ENCODE measurements around the gene AP1S3. TPM values are rescaled to one million over a fixed set of nuclear protein-coding genes. Genes with fewer than 3 reads are reported as not detected.

The AP1S3 gene
- total RNA-seq, 1 donor from 2014 or later, result 14.3 TPM

DNA sequence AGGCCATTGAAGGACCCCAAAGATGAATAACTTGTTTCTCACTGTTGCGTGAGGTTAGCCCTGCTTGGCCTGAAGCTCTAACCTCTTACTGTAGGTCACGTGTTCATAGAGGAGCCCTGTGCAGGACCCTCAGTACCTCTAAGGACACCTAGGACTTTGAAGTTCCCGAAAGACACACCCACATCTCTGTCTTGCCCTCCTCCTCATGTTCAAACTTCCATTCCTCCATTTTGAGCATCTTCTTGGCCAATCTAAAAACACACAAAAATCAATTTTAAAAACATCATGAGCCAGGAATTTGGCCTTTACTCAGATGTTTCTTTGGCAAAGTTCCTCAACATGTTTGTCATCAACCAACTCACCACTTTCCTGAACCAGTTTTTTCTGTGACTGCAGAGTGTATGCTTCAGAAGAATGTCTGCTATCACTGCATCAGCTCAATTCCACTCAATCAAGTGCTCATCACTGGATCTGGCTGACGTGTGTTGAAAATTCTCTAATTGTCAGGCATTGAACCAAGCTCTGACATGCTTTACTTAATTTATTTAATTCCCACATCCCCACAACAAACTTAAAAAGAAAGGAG lies 101.6 kb downstream of the AP1S3 start:
- Histone ChIP-seq H3K27me3 (ENCODE audit: insufficient read depth, low read length) (no peaks in the 10 kb centered on the region), H3K4me3 (ENCODE audit: insufficient read depth, low read depth, low read length) (no peak overlapping the region), H3K79me2 (ENCODE audit: insufficient read depth, low read length) (no peaks in the 10 kb centered on the region), H3K4me1 (ENCODE audit: insufficient read depth, low read length) (peaks cover 16% of the 10 kb centered on the region), H3K4me2 (ENCODE audit: low read length) (peak overlapping the region; percentile 22), H2AFZ (ENCODE audit: low read depth, low read length) (peak overlapping the region; percentile 65), H3K9ac (ENCODE audit: low read length) (peak overlapping the region; percentile 44), H3K27ac (ENCODE audit: low read depth, low read length) (peak overlapping the region; percentile 61), H3K9me3 (ENCODE audit: insufficient read depth, low read depth, low read length) (no peaks in the 10 kb centered on the region), H4K20me1 (ENCODE audit: insufficient read depth, low read length) (no peaks in the 10 kb centered on the region), H3K36me3 (ENCODE audit: insufficient read depth, low read length) (no peaks in the 10 kb centered on the region)
- Mint-ChIP-seq H3K27me3 (ENCODE audit: low read depth, unreplicated experiment) (no peaks in the 10 kb centered on the region), H3K4me1 (ENCODE audit: low read depth, unreplicated experiment) (peaks cover 15% of the 10 kb centered on the region), H3K4me3 (ENCODE audit: unreplicated experiment) (no peak overlapping the region), H3K36me3 (ENCODE audit: low read depth, unreplicated experiment) (no peaks in the 10 kb centered on the region), H3K9me3 (ENCODE audit: unreplicated experiment) (peaks cover 3% of the 10 kb centered on the region), H3K27ac (ENCODE audit: unreplicated experiment) (peak overlapping the region; percentile 86)
- FAIRE-seq (peak; percentile 97), DNase-seq (ENCODE audit: low read depth) (peak; percentile 92)
- TF ChIP-seq, protein P1, sequence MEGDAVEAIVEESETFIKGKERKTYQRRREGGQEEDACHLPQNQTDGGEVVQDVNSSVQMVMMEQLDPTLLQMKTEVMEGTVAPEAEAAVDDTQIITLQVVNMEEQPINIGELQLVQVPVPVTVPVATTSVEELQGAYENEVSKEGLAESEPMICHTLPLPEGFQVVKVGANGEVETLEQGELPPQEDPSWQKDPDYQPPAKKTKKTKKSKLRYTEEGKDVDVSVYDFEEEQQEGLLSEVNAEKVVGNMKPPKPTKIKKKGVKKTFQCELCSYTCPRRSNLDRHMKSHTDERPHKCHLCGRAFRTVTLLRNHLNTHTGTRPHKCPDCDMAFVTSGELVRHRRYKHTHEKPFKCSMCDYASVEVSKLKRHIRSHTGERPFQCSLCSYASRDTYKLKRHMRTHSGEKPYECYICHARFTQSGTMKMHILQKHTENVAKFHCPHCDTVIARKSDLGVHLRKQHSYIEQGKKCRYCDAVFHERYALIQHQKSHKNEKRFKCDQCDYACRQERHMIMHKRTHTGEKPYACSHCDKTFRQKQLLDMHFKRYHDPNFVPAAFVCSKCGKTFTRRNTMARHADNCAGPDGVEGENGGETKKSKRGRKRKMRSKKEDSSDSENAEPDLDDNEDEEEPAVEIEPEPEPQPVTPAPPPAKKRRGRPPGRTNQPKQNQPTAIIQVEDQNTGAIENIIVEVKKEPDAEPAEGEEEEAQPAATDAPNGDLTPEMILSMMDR (IDR thresholded peaks at IDR 0.05; ENCODE audit: insufficient read depth, low read depth, low read length), result no peak
- no peak for TF ChIP-seq EZH2 (IDR thresholded peaks at IDR 0.05; ENCODE audit: insufficient read depth, low read length)

DNA sequence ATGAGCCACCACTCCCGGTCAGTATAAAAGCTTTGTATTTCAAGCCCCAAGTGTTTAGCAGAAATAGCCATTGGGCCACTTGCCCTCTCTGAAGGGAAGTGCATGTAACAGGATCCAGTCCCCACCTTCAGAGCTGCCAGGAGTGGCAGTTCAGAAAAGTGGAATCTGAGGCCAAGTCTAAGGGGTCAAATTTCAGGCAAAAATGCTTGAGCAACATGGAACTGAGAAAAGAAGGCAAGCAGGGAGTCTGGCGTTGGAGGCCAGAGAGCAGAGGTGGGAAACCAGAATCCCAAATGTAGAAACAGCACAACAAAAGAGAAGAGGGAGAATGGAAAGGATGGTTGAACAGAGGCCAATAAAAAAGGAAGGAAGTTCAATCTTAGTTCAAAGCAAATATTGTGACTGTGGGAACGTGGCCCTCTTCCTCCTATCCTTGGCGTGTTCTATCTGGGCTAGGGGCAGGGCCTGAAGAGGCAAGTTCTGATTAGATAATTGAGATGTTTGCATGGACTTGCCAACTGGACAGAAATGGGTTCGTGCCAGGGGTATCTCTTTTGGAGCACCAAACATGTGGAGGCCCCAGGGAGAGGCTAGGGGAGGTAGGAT lies 102.2 kb downstream of the AP1S3 start:
- no peaks in the 10 kb centered on the region for H4K20me1 ChIP-seq (ENCODE audit: insufficient read depth, low read length)
- peak overlapping the region; percentile 61 for H3K27ac ChIP-seq (ENCODE audit: low read depth, low read length)
- Mint-ChIP-seq H3K4me3 (ENCODE audit: unreplicated experiment) (no peak overlapping the region), H3K36me3 (ENCODE audit: low read depth, unreplicated experiment) (no peaks in the 10 kb centered on the region), H3K4me1 (ENCODE audit: low read depth, unreplicated experiment) (peaks cover 15% of the 10 kb centered on the region), H3K27ac (ENCODE audit: unreplicated experiment) (peak overlapping the region; percentile 86), H3K9me3 (ENCODE audit: unreplicated experiment) (peaks cover 3% of the 10 kb centered on the region), H3K27me3 (ENCODE audit: low read depth, unreplicated experiment) (no peaks in the 10 kb centered on the region)
- H3K27me3 ChIP-seq (ENCODE audit: insufficient read depth, low read length), result no peaks in the 10 kb centered on the region
- TF ChIP-seq EZH2 (IDR thresholded peaks at IDR 0.05; ENCODE audit: insufficient read depth, low read length), result no peak
- TF ChIP-seq, protein P1 (IDR thresholded peaks at IDR 0.05; ENCODE audit: insufficient read depth, low read depth, low read length), result no peak
- H3K4me3 ChIP-seq (ENCODE audit: insufficient read depth, low read depth, low read length), result no peak overlapping the region
- H3K79me2 ChIP-seq (ENCODE audit: insufficient read depth, low read length), result no peaks in the 10 kb centered on the region
- H3K4me2 ChIP-seq (ENCODE audit: low read length), result no peak overlapping the region
- FAIRE-seq (no peak), DNase-seq (ENCODE audit: low read depth) (no peak)
- H3K9me3 ChIP-seq (ENCODE audit: insufficient read depth, low read depth, low read length), result no peaks in the 10 kb centered on the region
- H3K36me3 ChIP-seq (ENCODE audit: insufficient read depth, low read length), result no peaks in the 10 kb centered on the region
- H2AFZ ChIP-seq (ENCODE audit: low read depth, low read length), result peak overlapping the region; percentile 65
- no peak overlapping the region for H3K9ac ChIP-seq (ENCODE audit: low read length)
- H3K4me1 ChIP-seq (ENCODE audit: insufficient read depth, low read length), result peaks cover 16% of the 10 kb centered on the region

DNA sequence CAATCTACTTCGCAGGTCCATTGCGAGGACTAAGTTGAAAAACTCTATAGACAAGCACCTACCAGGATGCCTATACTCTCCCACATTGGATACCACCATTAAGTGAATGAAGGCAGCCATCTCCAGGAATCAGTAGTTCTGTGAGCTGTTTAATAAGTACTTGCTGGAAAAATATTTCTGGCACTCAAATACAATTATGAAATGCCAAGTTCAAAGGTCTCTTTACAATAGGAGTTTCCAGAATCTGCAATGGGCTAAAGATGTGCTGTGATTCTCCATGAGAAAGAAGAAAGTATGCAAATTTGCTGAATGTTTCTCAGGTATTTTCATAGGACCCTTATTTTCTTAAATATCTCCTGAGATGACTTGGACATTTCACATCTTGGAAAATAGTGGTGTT lies 103.0 kb downstream of the AP1S3 start:
- Histone ChIP-seq H3K27me3 (ENCODE audit: insufficient read depth, low read length) (no peaks in the 10 kb centered on the region), H2AFZ (ENCODE audit: low read depth, low read length) (no peak overlapping the region), H3K27ac (ENCODE audit: low read depth, low read length) (no peak overlapping the region), H3K36me3 (ENCODE audit: insufficient read depth, low read length) (no peaks in the 10 kb centered on the region), H3K4me3 (ENCODE audit: insufficient read depth, low read depth, low read length) (no peak overlapping the region), H3K79me2 (ENCODE audit: insufficient read depth, low read length) (no peaks in the 10 kb centered on the region), H3K4me2 (ENCODE audit: low read length) (no peak overlapping the region), H3K9me3 (ENCODE audit: insufficient read depth, low read depth, low read length) (no peaks in the 10 kb centered on the region), H3K4me1 (ENCODE audit: insufficient read depth, low read length) (peaks cover 16% of the 10 kb centered on the region), H4K20me1 (ENCODE audit: insufficient read depth, low read length) (no peaks in the 10 kb centered on the region), H3K9ac (ENCODE audit: low read length) (no peak overlapping the region)
- no peaks in the 10 kb centered on the region for H3K36me3 Mint-ChIP-seq (ENCODE audit: low read depth, unreplicated experiment)
- no peak for DNase-seq (ENCODE audit: low read depth)
- H3K4me1 Mint-ChIP-seq (ENCODE audit: low read depth, unreplicated experiment), result peaks cover 15% of the 10 kb centered on the region
- H3K4me3 Mint-ChIP-seq (ENCODE audit: unreplicated experiment), result no peak overlapping the region
- TF ChIP-seq, protein P1 (IDR thresholded peaks at IDR 0.05; ENCODE audit: insufficient read depth, low read depth, low read length), result no peak
- TF ChIP-seq EZH2 (IDR thresholded peaks at IDR 0.05; ENCODE audit: insufficient read depth, low read length), result no peak
- no peak overlapping the region for H3K27ac Mint-ChIP-seq (ENCODE audit: unreplicated experiment)
- H3K27me3 Mint-ChIP-seq (ENCODE audit: low read depth, unreplicated experiment), result no peaks in the 10 kb centered on the region
- FAIRE-seq, result peak; percentile 54
- H3K9me3 Mint-ChIP-seq (ENCODE audit: unreplicated experiment), result peaks cover 3% of the 10 kb centered on the region

Measured in astrocyte (in vitro differentiated cells and primary cell).